Measurements from ENCODE around the gene KIF5C.

The KIF5C gene

GRCh38 chr2:149021271-149021719 lies 146.3 kb downstream of the KIF5C start:
- no peak for DNase-seq

GRCh38 chr2:149021761-149022160 lies 146.7 kb downstream of the KIF5C start:
- no peak for DNase-seq

- no peak for DNase-seq
Observed at GRCh38 chr2:149023091-149023490, 148.1 kb downstream of the KIF5C start.

DNA sequence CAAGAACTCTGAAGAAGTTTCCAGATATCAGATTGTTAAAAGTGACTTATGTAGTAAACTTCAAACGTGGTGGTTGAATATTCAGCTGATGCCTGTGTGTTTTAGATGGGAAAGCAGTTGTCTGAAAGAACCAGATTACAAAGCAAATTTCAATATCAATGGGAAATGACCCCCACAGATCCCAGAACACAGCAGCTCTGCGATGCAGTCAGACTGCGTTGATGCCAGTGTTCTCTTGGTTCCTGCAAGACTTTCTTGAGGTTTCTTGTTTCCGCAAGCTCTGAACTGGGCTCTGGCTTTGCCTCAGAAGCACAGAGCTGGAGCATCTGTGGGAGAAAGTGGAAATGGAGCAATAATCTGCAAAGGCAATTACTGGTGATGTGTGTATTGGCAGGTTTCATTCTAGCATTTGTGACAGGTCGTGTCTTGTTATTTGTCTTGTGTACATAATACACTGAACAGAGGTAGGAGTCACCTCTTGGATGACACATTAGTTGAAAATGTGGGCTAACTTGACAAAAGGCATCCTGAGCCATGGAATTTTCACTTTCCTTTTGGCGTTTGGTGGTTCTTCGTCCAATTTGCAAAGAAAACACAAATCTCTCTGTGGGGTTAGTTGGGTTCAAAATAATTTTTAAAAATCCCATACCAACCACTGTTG lies 152.7 kb downstream of the KIF5C start:
- no peak for DNase-seq

DNA sequence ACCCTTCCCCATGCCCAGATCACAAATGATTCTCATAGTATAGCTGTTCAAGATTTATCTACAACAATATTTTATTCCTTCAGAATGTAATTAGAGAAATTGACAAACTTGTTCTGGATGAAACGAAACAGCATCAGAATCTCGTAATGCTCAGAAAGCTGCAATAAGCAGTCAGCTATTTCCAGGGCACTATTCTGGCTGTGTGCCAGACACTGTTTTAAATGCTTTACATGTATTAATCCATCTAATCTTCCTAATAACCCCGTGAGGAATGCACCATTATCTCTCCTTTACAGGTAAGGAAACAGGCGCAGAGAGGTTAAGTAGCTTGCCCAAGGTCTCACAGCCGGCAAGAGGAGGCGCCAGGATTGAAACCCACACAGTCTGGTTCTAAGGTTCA lies 153.3 kb downstream of the KIF5C start:
- no peak for DNase-seq

DNA sequence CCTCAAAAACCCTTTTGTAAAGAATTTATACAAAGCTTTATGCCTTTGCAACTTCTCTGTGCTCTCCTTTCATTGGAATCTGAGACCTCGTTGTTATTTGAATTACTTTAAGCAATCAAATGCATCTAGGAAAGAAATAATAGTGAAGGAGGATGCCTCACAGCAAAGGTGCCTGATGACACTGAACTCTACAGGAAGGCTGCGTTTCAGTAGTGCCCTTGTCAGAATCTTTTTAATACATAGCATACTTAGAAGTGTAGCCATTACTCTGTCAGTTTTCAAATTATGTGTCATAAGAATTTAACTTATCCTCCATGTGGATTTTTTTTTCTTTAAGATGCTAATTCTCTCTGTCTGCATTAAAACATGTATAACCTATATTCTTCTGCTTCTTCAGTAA lies 153.9 kb downstream of the KIF5C start:
- no peak for DNase-seq

GRCh38 chr2:149029307-149029965 lies 154.4 kb downstream of the KIF5C start:
- no peak for DNase-seq

- DNase-seq = no peak
Observed at GRCh38 chr2:149031396-149031795, 156.4 kb downstream of the KIF5C start.

GRCh38 chr2:149033716-149034115 lies 158.7 kb downstream of the KIF5C start:
- DNase-seq = no peak

DNA sequence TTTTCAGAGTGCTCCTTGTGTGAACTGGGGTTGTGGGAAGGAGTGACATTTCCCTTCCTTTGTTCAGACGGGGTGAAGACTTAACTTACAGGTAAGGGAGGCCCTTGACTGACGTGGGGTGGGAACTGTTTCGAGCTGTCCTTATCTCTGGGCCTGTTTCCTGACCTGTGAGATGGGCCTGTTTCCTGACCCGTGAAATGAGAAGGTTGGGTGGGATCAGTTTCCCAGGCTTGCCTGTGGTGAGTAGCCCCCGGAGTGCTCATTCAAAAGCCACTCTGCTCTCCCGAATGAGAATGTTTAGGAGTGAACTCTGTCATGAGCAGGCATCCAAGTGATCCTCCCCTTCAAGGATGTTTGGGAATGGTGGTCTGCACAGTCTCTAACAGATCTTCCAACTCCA lies 159.4 kb downstream of the KIF5C start:
- DNase-seq = no peak

GRCh38 chr2:149036507-149037293 lies 161.7 kb downstream of the KIF5C start:
- DNase-seq = no peak

DNA sequence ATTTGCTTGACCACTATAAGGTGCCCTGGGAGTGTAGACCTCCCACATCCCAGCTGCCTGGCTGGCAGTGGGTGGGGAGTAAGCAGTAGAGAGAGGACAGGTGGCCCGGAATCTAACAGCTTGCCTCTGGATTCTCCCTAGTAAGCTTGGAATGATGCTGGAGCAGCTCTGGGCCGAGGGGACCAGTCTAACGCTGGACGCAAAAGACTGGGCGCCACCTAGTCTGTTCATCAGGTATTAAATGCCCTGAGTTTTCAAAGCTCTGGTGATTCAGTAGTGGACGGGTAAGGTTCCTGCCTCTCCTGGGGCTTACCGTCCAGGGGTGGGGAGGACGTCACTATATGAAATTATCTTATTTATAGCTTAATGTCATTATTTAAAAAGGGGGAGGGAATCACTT lies 162.8 kb downstream of the KIF5C start:
- DNase-seq = no peak

GRCh38 chr2:149038442-149039212 lies 163.6 kb downstream of the KIF5C start, which contains the start of gene LYPD6B:
Gene LYPD6B (plus strand): TSS chr2:149038699. CDS start chr2:149130949, 92,250 bp downstream.
- no peak for DNase-seq

DNA sequence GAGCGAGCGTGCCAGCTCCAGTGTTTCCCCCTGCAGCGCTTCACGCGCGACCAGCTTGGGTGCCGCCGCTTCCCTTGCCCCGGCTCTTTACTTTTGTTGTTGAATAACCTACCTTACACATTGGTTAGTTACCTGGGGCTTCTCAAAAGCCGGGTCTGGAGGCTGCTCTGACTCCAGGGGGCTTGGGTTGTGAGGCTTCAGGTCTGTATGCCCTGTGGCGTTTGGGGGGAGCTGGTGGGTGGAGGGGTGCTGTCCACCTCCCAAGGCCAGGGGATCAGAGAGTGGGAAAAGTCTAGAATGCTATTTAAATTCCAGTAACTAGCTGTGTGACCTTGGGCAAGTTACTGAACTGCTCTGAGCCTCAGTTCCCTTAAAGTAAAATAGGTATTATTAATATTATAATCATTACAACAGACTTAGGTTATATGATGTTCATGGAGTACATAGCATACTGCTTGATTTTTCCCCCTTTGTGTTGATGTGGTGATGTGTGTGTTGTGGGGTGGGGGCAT lies 164.2 kb downstream of the KIF5C start:
- DNase-seq = no peak

- DNase-seq = no peak
Observed at GRCh38 chr2:149040451-149040850, 165.4 kb downstream of the KIF5C start.

DNA sequence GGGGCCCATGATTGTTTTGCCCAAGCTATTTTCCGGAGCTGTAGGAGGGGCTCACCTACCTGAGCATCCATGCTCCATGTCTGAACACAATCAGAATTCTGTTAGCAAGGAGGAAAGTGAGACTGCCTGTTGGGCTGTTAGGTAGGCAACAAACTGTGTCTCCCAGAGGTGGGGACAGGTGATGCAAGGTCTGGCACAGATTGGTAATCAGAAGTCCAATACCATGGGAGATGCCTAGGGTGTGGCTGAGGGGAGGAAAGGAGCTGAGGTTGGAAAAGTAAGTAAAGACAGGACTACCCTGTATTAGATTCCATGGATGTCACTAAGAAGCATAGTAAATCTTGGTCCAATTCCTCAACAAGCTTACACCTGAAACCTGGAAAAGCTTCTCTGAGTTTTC lies 166.5 kb downstream of the KIF5C start:
- DNase-seq = no peak

GRCh38 chr2:149042881-149043280 lies 167.9 kb downstream of the KIF5C start:
- no peak for DNase-seq

DNA sequence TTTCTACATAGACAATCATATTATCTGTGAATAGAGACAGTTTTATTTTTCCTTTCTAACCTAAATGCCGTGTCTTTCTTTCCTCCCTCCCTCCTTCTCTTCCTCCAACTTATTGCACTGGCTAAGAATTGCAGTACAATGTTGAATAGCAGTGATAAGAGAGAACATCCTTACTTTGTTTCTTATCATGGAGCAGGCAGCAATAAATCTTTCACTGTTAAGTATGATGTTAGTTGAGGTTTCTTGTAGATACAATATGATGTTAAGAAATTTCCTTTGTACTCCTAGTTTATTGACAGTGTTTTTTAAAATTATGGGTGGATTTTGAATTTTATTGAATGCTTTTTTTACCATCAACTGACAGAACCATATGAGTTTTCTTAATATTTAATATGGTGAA lies 169.5 kb downstream of the KIF5C start:
- no peak for DNase-seq

DNA sequence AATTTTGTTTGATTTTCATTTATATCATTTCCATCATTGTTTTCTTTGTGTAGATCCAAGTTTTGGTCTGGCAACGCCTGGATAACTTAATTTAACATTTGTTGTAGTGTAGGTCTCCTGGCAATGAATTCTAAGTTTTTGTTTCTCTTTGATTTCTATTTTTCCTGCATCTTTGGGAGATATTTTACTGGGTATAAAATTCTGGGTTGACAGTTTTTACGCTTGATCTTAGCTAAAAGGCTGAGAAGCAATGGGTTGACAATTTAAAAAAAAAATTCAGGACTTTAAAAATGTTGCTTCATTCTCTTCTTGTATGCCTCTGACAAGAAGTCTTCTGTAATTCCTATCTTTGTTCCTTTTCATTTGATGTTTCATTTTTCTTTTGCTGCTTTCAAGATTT lies 172.1 kb downstream of the KIF5C start:
- no peak for DNase-seq

- no peak for DNase-seq
Observed at GRCh38 chr2:149049142-149049541, 174.1 kb downstream of the KIF5C start.

- DNase-seq = no peak
Observed at GRCh38 chr2:149050188-149050587, 175.2 kb downstream of the KIF5C start.

- DNase-seq = no peak
Observed at GRCh38 chr2:149055751-149056150, 180.7 kb downstream of the KIF5C start.
